C4-2B (cell line): Measurements from ENCODE around the gene MBTPS1.

Source experiments
- H3K27ac ChIP-seq: fragments of 450-650 bp; 2 replicates; pipeline ENCODE4 v1.5.1; 2017
- ZFX ChIP-seq: fragments of 450-650 bp; IDR thresholded peaks from 2 replicates; pipeline ENCODE4 v1.6.1; 2017
- TF ChIP-seq, protein P1 (sequence below): fragments of 450-650 bp; conservative IDR thresholded peaks from 2 replicates; pipeline ENCODE4 v1.5.1; 2017; ENCODE audit warnings: mild to moderate bottlenecking

The MBTPS1 gene

DNA sequence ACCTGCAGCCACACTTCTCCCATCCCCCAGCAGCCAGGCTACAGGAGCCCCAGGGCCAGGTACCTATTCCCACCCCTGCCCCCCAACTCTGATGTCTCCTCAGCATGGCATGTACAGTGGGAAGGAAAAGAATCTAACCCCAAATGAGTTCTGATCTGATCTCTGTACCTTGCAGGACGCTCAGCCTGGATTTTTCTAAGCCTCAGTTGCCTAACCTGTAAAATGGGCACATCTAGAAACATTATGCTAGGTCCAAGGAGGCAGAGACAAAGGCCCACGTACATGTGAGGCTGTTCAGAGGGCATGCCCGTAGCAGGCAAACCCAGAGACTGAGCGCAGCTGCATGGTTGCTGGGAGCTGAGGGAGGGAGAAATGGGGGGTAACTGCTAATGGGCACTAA, 109.2 kb downstream of the MBTPS1 start:
- no peak overlapping the region for H3K27ac ChIP-seq

DNA sequence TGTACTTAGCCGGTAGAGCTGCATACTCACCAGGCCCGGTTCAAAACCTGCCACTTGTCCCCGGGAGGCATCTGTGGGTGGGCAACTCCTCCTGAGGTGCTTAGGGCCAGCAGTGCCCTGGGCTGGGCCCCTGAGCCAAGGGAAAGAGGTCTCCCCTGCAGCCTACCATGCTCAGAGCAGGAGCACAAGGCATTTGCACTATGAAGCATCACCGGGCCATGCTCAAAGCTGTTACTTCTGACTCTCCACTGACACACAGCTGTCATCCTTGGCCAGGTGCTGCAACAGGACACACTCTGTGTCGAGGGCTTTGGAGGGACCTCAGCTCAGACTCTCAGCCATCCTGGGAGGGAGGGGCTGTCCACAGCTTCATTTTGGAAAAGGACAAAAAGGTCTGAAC, 111.4 kb downstream of the MBTPS1 start:
- no peak overlapping the region for H3K27ac ChIP-seq
- TF ChIP-seq ZFX, result no peak
- TF ChIP-seq, protein P1, sequence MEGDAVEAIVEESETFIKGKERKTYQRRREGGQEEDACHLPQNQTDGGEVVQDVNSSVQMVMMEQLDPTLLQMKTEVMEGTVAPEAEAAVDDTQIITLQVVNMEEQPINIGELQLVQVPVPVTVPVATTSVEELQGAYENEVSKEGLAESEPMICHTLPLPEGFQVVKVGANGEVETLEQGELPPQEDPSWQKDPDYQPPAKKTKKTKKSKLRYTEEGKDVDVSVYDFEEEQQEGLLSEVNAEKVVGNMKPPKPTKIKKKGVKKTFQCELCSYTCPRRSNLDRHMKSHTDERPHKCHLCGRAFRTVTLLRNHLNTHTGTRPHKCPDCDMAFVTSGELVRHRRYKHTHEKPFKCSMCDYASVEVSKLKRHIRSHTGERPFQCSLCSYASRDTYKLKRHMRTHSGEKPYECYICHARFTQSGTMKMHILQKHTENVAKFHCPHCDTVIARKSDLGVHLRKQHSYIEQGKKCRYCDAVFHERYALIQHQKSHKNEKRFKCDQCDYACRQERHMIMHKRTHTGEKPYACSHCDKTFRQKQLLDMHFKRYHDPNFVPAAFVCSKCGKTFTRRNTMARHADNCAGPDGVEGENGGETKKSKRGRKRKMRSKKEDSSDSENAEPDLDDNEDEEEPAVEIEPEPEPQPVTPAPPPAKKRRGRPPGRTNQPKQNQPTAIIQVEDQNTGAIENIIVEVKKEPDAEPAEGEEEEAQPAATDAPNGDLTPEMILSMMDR, result no peak

More for the DNA sequence above, 109.2 kb downstream of the MBTPS1 start:
- TF ChIP-seq, protein P1, result no peak
- TF ChIP-seq ZFX, result no peak

DNA sequence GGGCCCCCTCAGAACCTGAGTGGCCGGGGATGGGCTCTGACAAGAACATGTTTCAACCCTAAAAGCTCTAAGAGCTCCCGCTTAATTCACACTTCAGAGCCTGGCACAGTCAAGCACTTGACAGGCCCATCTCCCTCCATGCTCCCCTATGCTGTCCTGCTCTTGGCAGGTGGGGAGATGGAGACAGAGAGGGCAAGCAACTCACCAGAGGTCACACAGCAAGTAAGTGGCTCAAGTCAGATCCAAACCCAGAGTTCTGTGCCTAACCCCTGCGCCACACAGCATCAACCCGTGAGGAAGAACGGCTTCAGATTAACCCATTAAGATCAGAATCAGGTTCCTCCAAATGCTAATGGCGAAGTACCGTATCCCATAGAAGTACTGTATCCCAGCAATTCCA, 112.3 kb downstream of the MBTPS1 start:
- H3K27ac ChIP-seq, result no peak overlapping the region

More for the DNA sequence above, 112.3 kb downstream of the MBTPS1 start:
- TF ChIP-seq, protein P1, result no peak
- TF ChIP-seq ZFX, result no peak
